Measurements from ENCODE around the gene CYP2U1. TPM values are rescaled to one million over a fixed set of nuclear protein-coding genes. Genes with fewer than 3 reads are reported as not detected.

CYP2U1 gene
- polyA plus RNA-seq, 1 of the 3 experiments (the other 2 are of a cell fraction), result 2.0 TPM

- ChIA-PET POLR2A (no interaction called here), CTCF (no interaction called here)
- Histone ChIP-seq H3K9me2 (no peaks in the 10 kb centered on the region), H3K9ac (no peak overlapping the region), H3K4me3 (ENCODE audit: low read depth in 2 of 2, low read length in 1 of 2) (no peak overlapping the region), H3K4me2 (no peak overlapping the region), H3F3A (replicated peaks; ENCODE audit: insufficient read depth) (peaks cover 8% of the 10 kb centered on the region), H4K20me1 (ENCODE audit: insufficient read depth) (no peaks in the 10 kb centered on the region), H3K27ac (ENCODE audit: low read depth in 2 of 2, low read length in 1 of 2) (no peak overlapping the region), H3K4me1 (ENCODE audit: control insufficient read depth in 1 of 2, insufficient read depth in 2 of 2, low read depth in 1 of 2, low read length in 1 of 2) (peaks cover 0 to 2% of the 10 kb centered on the region in 2 experiments; a peak in 1 of 4 replicates), H2AFZ (ENCODE audit: low read depth) (no peak overlapping the region), H3K27me3 (ENCODE audit: insufficient read depth) (no peaks in the 10 kb centered on the region; the same call in none of the 2 replicates), H3K79me2 (ENCODE audit: insufficient read depth) (no peaks in the 10 kb centered on the region), H3K36me3 (replicated peaks in 1 of 2; ENCODE audit: control insufficient read depth in 1 of 2, insufficient read depth in 2 of 2, low read length in 1 of 2) (no peaks in the 10 kb centered on the region), H3K9me3 (no peaks in the 10 kb centered on the region)
- DNase-seq, result no peak
- TF ChIP-seq SMC3 (IDR thresholded peaks at IDR 0.05; ENCODE audit: low read depth, low read length), result no peak
- no peak for TF ChIP-seq FOXM1 (IDR thresholded peaks at IDR 0.05; ENCODE audit: low read depth)
- TF ChIP-seq RXRA (IDR thresholded peaks at IDR 0.05; ENCODE audit: borderline replicate concordance, low read depth), result no peak
- no peak for TF ChIP-seq EZH2phosphoT487 (IDR thresholded peaks at IDR 0.05; ENCODE audit: borderline replicate concordance, low read depth)
- TF ChIP-seq REST (IDR thresholded peaks at IDR 0.05; ENCODE audit: low read depth, low read length), result no peak
- no peak for TF ChIP-seq MAX (IDR thresholded peaks at IDR 0.05; ENCODE audit: low read depth)
- TF ChIP-seq NFIC (IDR thresholded peaks at IDR 0.05; ENCODE audit: borderline replicate concordance), result no peak
- TF ChIP-seq YY1 (IDR thresholded peaks at IDR 0.05; ENCODE audit: low read depth), result no peak
- TF ChIP-seq TAF1 (IDR thresholded peaks at IDR 0.05; ENCODE audit: borderline replicate concordance, low read depth, low read length), result no peak
- no peak for TF ChIP-seq PBX3 (IDR thresholded peaks at IDR 0.05)
- TF ChIP-seq NRF1 (IDR thresholded peaks at IDR 0.05; ENCODE audit: low read depth, low read length), result no peak
- TF ChIP-seq JUND (IDR thresholded peaks at IDR 0.05), result no peak
- TF ChIP-seq CTCF (IDR thresholded peaks at IDR 0.05), result no peak
Observed at GRCh38 chr4:107897823-107898222, 33.5 kb upstream of the CYP2U1 start.
